VCaP (cell line): ENCODE results near the gene LRRTM3.

Experiments
- H3K27ac ChIP-seq: fragments of 450-650 bp; 2 replicates; pipeline ENCODE4 v1.5.1; 2017
- CTCF ChIP-seq: fragments of 450-650 bp; conservative IDR thresholded peaks from 2 replicates; pipeline ENCODE4 v1.5.1; 2017; ENCODE audit warnings: mild to moderate bottlenecking, moderate library complexity

Gene LRRTM3

GRCh38 chr10:66958466-66958865, 32.6 kb downstream of the LRRTM3 start:
- no peak for TF ChIP-seq CTCF
- no peak overlapping the region for H3K27ac ChIP-seq

- no peak overlapping the region for H3K27ac ChIP-seq
- TF ChIP-seq CTCF, result no peak
Observed at GRCh38 chr10:66964946-66965345, 39.1 kb downstream of the LRRTM3 start.

- TF ChIP-seq CTCF, result no peak
- H3K27ac ChIP-seq, result peak overlapping the region; percentile 94
Observed at GRCh38 chr10:66980246-66980815, 54.5 kb downstream of the LRRTM3 start.

GRCh38 chr10:66981361-66982052, 55.7 kb downstream of the LRRTM3 start:
- peak overlapping the region; percentile 94 for H3K27ac ChIP-seq
- no peak for TF ChIP-seq CTCF

GRCh38 chr10:66982053-66982420, 56.2 kb downstream of the LRRTM3 start:
- TF ChIP-seq CTCF, result no peak
- H3K27ac ChIP-seq, result peak overlapping the region; percentile 94

GRCh38 chr10:66982792-66983474, 57.1 kb downstream of the LRRTM3 start:
- TF ChIP-seq CTCF, result no peak
- peak overlapping the region; percentile 94 for H3K27ac ChIP-seq

- H3K27ac ChIP-seq, result peak overlapping the region; percentile 94
- TF ChIP-seq CTCF, result no peak
Observed at GRCh38 chr10:66983475-66983818, 57.6 kb downstream of the LRRTM3 start.
